Measurements from ENCODE around the gene TMPRSS4.
A peak's percentile ranks its signal among the peaks of the same experiment; 100 is the strongest.

Gene TMPRSS4, protein sequence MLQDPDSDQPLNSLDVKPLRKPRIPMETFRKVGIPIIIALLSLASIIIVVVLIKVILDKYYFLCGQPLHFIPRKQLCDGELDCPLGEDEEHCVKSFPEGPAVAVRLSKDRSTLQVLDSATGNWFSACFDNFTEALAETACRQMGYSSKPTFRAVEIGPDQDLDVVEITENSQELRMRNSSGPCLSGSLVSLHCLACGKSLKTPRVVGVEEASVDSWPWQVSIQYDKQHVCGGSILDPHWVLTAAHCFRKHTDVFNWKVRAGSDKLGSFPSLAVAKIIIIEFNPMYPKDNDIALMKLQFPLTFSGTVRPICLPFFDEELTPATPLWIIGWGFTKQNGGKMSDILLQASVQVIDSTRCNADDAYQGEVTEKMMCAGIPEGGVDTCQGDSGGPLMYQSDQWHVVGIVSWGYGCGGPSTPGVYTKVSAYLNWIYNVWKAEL

DNA sequence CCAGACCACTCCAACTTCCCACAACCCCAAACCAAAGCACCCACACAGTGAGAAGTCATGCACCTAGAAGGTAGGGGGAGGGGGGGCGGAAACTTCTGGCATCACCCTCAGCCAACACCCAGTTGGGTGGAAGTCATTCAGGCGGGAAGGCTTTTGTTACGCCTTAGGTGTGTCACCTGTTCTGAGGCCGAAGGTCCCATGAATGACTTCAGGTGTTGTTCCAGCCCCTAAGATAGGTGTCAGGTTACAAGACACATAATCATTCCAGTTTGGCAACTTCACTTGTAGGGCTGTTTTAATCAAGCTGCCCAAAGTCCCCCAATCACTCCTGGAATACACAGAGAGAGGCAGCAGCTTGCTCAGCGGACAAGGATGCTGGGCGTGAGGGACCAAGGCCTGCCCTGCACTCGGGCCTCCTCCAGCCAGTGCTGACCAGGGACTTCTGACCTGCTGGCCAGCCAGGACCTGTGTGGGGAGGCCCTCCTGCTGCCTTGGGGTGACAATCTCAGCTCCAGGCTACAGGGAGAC lies at the start of gene TMPRSS4:
TSS of gene TMPRSS4 (plus strand) at position 325 of the 528 bp plus-strand sequence. CDS start 225 bp downstream, outside the sequence.
- no peak for DNase-seq (ENCODE audit: low read depth in 2 of 2)

DNA sequence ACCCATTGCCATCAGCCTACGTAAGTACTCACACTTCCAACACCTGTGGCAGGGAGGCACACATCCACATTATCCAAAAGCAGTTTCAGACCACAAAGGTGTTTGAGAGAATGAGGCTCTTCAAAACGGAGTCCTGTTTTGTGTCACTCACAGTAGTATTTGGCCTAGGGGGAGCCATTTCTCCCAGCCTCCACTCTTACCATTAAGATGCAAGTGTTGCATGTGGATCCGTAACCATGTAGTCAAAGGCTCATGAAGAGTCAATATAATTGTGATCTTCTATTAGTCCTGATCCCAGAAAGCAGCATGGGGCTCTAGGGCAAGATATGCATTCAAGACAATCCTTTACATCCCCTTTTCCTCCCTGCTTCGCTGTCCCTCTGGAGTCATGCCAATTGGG lies 49.2 kb upstream of the TMPRSS4 start:
- no peak for DNase-seq (ENCODE audit: low read depth in 2 of 2)

DNA sequence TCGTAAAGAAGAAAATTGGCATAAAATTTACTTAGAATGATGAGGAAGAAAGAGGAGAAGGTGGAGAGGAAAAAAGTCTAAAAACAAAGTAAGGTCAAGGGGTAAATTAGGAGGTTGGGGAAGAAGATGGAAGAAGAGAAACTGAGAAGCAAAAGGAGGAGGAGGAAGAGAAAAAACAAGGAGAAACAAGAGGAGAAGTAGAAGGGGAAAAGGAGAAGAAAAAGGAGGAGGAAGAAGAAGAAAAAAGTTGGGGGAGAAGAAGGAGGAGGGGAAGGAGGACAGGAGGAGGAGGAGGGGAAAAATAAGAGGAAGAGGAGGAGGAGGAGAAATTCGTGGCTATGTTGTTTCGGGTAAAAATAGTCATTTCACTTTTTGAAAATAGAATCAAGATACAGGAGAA lies 48.3 kb upstream of the TMPRSS4 start:
- no peak for DNase-seq (ENCODE audit: low read depth in 2 of 2)

DNA sequence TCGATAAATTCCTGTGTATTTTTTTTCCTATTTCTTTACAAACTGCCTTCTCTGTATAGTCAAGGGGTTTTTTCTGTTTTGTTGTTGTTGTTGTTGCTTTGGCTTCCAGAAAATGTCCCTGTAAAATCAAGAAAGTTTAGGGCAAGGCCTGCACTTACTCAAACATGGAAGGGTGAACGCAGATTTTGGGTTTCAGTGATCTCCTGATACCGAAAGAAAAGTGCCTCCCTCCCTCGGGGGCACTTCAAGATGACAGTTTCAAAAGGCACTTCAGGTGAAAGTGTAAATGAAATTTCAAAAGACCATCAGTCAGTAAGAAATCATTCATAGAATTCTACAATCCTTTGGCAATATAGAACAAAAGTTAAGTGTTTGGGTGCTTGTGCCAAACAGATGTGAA lies 43.4 kb upstream of the TMPRSS4 start:
- no peak for DNase-seq (ENCODE audit: low read depth in 2 of 2)

DNA sequence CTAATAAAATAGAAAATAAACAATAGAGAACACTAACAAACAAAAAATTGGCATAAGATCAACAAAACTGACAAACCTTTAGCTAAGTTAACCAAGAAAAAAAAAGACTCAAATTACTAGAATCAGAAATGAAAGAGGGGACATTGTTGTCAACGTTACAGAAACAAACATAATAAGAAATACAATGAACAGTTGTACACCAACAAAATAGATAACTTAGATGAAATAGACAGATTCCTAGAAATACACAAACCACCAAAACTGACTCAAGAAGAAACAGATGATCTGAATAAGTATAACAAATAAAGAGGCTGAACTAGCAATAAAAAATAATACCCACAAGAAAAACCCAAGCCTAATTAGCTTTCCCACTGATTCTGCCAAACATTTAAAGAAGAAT lies 34.7 kb upstream of the TMPRSS4 start:
- no peak for DNase-seq (ENCODE audit: low read depth in 2 of 2)

DNA sequence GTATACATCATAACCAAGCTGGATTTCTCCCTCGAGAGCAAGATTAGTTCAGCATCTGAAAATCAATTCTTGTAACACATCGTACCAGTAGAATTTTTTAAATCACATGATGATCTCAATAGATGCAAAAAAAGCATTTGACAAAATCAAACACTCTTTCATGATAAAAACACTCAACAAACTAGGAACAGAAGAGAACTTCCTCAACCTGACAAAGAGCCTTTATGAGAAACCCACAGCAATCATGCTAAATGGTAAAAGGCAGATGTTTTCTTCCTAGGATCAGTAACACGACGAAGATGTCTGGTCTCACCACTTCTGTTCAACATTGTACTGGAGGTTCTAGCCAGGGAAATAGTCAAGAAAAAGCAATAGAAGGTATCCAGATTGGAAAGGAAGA lies 34.1 kb upstream of the TMPRSS4 start:
- no peak for DNase-seq (ENCODE audit: low read depth in 2 of 2)

DNA sequence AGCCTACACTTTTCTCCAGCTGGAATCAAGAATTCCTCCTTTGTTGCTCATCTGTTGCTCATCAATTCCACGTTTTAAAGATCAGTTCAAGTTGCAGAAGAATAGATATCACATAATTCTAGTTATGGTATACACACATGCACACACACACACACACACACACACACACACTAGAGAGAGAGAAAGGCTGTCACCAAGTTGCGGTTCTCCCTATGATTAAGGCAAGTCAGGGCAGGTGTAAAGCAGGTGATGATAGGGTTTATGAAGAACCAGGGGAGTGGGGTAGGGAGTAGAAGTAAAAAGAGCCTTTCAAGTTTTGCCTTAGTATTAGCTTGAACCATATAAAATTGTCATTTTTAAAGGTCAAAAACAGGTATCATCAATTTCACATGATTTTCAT lies 31.7 kb upstream of the TMPRSS4 start:
- DNase-seq (ENCODE audit: low read depth in 2 of 2): no peak

DNA sequence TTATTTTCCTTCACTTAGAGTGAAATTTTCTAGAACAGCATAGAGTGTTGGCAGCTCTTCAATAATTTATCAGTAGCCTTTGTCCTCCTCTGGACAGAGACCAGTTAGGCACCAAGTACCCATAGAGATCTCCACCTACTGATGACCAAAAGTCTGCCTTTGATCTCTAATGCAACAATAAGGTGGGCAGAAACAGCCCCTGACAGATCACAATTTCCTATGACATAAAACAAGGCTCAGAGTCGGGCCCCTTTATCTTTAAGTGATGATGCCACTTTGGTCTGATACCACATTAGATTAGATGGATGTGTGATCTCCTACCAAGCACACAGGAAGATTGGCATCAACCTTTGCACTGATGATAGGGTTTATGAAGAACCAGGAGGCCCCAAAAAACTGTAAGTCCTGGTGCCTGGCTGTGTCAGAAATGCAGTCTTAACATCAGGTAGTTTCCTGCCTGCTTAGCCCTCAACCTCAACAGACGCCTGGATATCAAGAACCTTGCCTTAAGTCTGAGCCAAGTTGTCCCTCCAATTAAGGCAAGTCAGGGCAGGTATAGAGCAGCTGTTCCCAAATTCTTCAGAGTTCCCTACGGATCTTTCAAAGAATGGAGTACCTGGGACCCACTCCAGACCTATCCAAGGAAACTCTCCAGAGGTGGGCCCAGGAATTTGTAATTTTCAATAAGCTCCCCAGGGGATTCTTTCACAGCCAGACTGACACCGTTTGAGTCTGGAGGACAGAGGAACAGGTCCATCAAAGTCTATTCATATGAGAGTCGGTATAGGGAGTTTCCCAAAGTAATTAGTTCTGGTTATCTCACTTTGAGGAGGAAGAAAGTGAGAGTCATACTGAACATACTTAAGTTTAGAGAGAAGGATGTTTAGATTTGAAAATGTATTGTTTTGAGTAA lies 30.6 kb upstream of the TMPRSS4 start:
- DNase-seq (ENCODE audit: low read depth in 2 of 2): no peak

DNA sequence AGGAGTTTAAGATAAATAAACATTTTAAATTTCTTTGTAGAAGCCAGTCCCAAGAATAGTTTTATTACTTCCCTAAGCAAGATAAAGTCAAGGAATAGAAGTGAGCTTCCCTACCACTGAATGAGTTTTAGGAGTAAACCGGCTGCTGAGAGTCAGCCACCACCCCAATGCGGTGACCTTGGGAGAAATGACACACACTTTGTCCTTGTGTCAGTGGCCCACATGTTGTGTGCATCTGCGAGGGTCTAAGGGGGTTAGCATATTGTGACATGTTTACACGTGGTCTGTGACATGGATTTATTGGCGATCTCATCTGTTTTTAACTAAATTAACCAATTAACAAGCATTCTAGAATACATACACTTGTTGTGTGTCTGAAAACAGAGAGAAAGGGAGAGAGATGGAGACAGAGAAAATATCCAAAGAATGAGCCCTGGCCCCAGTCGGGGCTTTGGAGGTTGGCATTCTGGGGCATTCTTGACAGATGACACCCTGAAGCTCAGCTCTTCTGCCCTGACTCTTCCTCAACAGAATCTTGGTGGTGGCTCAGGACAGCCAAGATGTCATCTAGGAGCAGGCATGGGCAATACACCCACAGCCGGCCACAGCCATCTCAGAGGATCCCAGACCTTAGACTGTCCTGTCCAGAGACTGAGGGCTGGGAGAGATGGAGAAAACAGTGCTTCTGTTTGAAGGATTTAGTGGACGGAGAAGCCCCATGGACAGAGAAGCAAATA lies 29.7 kb upstream of the TMPRSS4 start:
- no peak for DNase-seq (ENCODE audit: low read depth in 2 of 2)

DNA sequence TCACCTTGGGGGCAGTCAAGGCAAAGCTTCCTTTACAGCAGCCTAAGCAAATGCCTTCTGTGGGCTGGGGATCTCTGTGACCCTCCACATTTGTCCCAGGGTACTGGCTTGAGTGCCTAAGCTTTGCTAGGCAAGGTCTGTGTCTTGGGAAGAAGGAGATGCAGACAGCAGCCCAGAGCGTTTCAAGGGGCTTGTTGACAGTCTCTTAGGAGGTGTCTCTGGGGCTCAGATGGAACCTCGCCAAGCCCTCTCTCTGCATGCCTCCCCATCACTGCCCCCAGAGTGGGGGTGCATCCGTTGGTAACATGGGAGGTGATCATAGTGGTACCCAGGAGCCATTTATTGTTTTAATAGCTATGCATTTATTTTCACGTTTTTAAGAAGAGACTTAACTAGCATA lies 29.1 kb upstream of the TMPRSS4 start:
- DNase-seq (ENCODE audit: low read depth in 2 of 2): no peak

DNA sequence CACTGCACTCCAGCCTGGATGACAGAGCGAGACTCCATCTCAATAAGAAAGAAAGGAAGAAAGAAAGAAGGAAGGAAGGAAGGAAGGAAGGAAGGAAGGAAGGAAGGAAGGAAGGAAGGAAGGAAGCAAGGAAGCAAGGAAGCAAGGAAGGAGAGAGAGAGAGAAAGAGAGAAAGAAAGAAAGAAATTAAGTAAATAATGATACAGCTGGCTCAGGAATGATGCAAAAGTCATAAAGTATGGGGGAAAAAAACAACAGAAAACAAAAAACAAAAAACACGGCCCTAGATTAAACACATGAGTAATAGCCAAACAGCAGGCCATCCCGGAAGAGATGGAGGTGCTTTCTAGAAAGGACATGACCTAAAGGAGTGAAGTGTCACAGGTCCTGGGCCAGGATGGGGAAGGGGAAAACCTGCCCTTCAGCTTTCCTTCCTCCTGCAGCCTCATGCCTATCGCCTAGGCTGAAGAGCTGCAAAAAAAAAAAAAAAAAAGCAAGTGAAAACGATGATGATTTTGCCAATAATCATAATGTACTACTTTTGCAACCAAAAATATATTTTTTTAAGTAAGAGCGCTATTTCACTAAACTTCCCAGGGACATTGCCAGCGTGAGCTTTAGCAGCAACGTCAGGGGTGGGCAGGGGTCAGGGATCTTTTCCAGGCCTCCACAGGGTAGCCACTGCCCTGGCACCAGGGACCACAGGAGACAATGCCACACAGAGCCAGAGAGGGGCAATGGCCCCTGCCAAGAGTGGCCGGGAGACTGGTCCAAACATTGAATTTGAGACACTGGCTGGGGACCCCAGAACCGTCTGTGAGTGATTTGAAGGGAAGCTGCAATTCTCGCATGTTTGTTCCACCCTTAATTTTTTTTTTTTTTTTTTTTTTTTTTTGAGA lies 28.2 kb upstream of the TMPRSS4 start:
- DNase-seq (ENCODE audit: low read depth in 2 of 2): no peak

DNA sequence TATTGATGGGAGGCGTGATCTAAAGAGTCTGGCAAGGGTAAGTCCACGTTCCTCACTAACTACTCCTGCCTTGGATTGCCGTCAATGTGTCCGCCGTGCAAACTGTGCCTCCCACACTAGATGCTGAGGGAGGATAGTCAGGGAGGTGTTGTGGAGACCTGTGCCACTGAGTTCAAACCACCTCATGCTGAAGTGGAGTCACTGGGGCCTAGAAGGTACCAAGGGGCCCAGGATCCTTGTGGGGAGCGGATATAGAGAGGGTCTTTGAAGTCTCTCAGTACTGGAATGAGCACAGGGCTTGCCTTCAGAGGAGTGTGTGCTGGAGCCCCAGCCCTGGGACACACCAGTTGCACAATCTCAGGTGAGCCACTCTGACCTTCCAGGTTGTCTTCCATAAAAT lies 27.1 kb upstream of the TMPRSS4 start:
- DNase-seq (ENCODE audit: low read depth in 2 of 2): no peak

DNA sequence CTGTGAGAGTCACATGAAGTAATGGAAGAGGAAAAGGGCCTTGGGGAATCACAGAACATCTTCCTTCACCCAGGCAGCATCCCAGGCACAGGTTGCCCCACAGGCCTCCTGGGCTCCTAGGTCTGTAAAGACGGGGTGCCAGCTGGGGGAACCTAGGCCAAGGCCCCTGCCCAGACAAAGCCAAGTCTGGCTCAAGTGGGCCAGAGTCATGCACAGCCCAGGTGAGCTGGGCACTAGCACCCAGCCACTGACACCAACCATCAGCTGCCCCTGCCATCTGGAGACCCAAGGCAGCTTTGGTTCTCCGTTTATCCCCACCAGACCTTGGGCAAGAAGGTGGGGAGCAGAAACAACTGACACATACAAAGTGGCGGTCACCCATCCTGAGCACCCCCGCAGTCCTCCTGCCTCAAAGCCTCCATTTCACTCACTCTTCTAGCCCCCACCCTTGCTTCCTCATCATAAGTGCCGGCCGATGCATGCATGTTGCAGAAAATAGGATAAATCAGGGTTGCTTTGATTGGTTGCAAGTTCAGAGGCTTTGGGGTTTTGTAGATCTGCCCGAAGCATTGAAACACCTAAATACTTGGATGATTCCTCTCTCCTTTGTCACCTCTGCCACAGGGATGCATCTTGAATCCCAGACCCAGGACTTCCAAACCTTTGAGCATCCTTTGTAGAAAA lies 26.5 kb upstream of the TMPRSS4 start:
- no peak for DNase-seq (ENCODE audit: low read depth in 2 of 2)

DNA sequence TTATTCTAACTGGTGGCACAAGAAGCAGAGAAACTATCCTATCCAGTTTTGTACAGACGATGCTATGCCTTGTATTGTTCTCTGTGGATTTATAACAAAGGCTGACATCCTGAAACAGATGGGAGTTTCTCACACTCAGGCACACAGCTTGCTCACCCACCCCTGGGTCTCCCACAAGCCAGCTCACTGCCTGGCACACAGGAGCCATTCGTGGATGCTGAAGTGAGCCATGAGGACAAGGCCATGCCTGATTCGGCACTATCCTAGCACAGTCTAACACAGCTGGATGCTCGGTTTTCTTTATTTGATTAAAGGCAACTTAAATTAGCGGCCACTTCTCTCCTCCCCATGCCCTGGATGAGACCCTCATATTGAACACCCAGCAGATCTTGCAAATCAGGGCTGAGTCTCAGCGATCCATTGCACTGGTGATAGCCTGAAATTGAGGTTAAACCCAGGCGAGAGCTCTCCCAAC lies 25.7 kb upstream of the TMPRSS4 start:
- no peak for DNase-seq (ENCODE audit: low read depth in 2 of 2)

DNA sequence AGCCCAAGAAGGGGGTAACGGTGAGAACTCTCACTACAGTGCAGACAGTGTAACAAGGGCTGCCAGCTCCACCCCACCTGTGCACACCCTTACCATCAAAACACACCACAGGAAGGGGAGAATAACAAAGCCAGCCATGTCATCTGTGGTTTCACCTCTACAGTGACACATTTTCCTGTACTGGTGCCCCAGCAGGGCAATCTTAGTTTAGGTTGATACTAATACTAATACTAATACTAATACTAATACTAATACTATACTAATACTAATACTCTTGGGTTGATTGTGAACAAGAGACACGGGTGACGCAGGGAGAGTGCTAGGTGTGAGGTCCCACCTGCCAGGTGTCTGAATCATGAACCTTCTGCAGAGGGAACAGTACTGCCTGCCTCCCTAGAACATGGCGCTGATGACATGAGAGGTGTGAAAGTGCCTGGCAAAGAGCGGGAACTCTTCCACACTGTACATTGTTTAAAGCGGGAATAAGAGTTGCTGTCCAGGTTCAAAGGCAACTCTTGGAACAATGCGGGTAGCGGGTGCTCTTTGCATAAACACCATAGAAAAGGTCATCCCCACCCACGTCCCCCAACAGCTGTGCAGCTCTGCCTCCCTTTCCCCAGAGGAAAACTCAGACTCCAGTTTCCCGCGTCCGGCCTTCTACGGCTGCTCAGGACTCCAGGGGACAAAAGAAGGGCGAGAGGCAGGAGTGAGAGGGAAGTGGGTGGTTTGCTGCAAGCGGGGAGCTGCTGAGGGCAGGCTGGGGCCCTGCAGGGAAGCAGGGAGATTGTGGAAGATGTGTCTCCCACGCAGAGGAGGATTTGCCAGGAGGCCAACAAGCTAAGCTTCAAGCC lies 25.0 kb upstream of the TMPRSS4 start:
- peak; percentile 41 to 54 for DNase-seq (ENCODE audit: low read depth in 2 of 2)

DNA sequence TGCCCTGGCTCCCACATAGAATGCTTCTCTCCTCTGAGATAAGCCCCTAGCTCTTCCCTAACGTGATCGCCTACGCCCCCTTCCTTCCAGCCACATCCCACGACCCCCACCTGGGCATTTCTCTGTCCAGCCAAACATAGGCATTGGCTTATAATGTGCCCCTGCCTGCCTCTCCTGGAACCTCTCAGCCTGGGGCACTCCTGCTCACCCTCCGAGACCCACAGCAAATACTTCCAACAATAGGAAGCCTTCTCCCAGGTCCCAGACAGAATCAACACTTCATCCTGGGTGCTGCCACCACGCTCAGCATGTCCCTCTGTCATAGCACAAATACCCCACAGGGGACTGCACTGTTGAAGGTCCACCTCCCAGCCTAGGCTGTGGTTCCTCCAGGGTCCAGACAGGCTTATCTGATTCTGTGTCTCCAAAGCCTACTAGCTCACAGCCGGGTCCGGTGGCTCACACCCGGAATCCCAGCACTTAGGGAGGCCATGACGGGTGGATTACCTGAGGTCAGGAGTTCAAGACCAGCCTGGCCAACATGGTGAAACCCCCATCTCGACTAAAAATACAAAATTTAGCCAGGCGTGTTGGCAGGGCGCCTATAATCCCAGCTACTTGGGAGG lies 24.2 kb upstream of the TMPRSS4 start:
- DNase-seq (ENCODE audit: low read depth in 2 of 2): no peak

DNA sequence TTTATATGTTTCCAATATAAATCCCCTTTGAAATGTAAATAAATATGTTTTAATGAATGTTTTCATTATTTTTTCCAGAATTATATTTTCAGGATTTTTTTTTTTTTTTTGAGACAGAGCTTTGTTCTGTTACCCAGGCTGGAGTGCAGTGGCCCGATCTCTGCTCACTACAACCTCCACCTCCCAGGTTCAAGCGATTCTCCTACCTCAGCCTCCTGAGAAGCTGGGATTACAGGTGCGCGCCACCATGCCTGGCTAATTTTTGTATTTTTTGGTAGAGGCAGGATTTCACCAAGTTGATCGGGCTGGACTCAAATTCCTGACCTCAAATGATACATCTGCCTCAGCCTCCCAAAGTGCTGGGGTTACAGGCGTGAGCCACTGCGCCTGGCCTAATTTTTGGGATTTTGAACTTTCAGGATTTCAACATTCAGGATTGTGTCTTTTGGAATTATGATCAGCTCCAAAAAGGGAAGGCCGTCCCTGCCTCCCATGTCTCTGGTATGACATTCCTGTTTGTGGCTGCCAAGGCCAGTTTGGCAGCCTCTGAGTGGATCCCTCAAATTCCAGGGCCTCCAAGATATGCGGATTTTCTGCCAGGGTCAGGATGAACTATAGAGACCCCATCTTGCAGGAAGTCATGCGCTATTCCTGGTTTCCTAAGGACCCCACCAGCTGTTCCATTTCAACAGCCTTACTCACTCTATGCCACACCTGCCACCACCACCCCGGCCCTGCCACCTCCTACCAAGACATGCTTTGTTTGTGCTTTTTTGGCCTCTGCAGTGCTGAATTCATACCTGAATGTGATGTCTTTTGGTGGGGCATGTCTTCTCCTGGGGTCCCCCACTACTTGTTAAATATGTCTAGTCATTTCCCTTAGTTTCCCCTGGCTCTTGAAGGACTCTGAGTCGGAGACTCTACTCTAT lies 21.9 kb upstream of the TMPRSS4 start:
- DNase-seq (ENCODE audit: low read depth in 2 of 2): no peak

DNA sequence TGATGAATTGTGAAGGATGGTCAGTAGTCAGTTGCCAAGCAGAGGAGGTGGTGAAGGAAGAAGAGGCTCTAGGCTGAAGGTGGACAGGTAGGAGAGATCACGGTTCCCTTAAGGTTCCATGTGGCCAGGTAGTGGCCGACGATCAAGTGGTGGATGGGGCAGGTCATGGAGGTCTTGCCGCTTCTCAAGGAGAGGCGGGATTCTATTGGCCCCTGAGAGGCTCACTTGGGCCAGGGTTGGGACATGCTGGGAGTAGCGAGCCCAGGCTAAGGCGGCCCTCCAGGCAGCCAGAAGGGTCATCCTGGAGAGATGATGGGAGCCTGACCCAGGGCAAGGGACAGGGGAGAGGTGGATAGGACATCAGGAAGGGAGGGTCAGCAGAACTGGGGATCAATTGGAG lies 20.9 kb upstream of the TMPRSS4 start:
- no peak for DNase-seq (ENCODE audit: low read depth in 2 of 2)

All from stimulated activated CD8-positive, alpha-beta memory T cell treated with anti-CD3 and anti-CD28 coated beads, Interleukin-15, amount 100 ng/mL, for 48 hours (primary cell).